ENCODE results near the gene LAD1.

The LAD1 gene

GRCh38 chr1:201344206-201345080 lies 54.7 kb downstream of the LAD1 start:
- no peak for DNase-seq

GRCh38 chr1:201341377-201341776 lies 57.7 kb downstream of the LAD1 start:
- DNase-seq, result no peak

- no peak for DNase-seq
These were observed 62.2 kb downstream of the LAD1 start for GRCh38 chr1:201336711-201337450.

- DNase-seq, result no peak
These were observed 63.2 kb downstream of the LAD1 start for GRCh38 chr1:201335901-201336300.

- no peak for DNase-seq
These were observed 63.8 kb downstream of the LAD1 start for GRCh38 chr1:201335174-201335870.

- DNase-seq, result no peak
These were observed 64.6 kb downstream of the LAD1 start for GRCh38 chr1:201334325-201335173.

GRCh38 chr1:201332616-201333335 lies 66.3 kb downstream of the LAD1 start:
- no peak for DNase-seq

- DNase-seq, result no peak
These were observed 67.1 kb downstream of the LAD1 start for GRCh38 chr1:201332021-201332420.

GRCh38 chr1:201331166-201331565 lies 68.0 kb downstream of the LAD1 start:
- no peak for DNase-seq

Data from SIG-M5 (cell line).